Neural cell (in vitro differentiated cells): ENCODE results near the gene PHACTR3. TPM values are rescaled to one million over a fixed set of nuclear protein-coding genes. Genes with fewer than 3 reads are reported as not detected.

Experiments used
- H2AFZ ChIP-seq: fragments of 200-600, 300-800 bp; sonication (generic), shearing (Covaris generic); 2 replicates; pipeline ENCODE4 v1.6.0; 2014; ENCODE audit warnings: low read depth, mild to moderate bottlenecking, antibody characterized with exemption, low read length, moderate library complexity
- H3F3A ChIP-seq: fragments of 200-600 bp; shearing (Covaris generic); 2 replicates; pipeline ENCODE4 v1.6.1; 2016; ENCODE audit warnings: mild to moderate bottlenecking, moderate library complexity, mixed read lengths, antibody characterized with exemption, low read length; ENCODE audit not compliant: insufficient read depth, poor library complexity, severe bottlenecking
- H3K27ac ChIP-seq: fragments of 200-600, 300-800 bp; sonication (generic), shearing (Covaris generic); 2 replicates; pipeline ENCODE4 v1.5.1; 2014; ENCODE audit warnings: mild to moderate bottlenecking, low read length, moderate library complexity
- H3K27me3 ChIP-seq: fragments of 300-800, 200-600 bp; sonication (generic), shearing (Covaris generic); 2 replicates; pipeline ENCODE4 v1.6.0; 2014; ENCODE audit warnings: mild to moderate bottlenecking, low read depth, low read length, moderate library complexity; ENCODE audit not compliant: insufficient read depth
- H3K36me3 ChIP-seq: fragments of 300-800, 200-600 bp; sonication (generic), shearing (Covaris generic); 2 replicates; pipeline ENCODE4 v1.5.1; 2014; ENCODE audit warnings: mild to moderate bottlenecking, antibody characterized with exemption, low read length, moderate library complexity; ENCODE audit not compliant: insufficient read depth
- H3K4me2 ChIP-seq: fragments of 300-800, 200-600 bp; sonication (generic), shearing (Covaris generic); 2 replicates; pipeline ENCODE4 v1.6.0; 2014; ENCODE audit warnings: mild to moderate bottlenecking, low read length
- H3K4me3 ChIP-seq: fragments of 300-800, 200-600 bp; sonication (generic), shearing (Covaris generic); 2 replicates; pipeline ENCODE4 v1.5.1; 2014; ENCODE audit warnings: mild to moderate bottlenecking, low read length, moderate library complexity
- H3K79me2 ChIP-seq: fragments of 200-600 bp; shearing (Covaris generic); replicated peaks from 2 replicates; pipeline ENCODE4 v1.6.0; 2014; ENCODE audit warnings: mild to moderate bottlenecking, low read length, moderate library complexity; ENCODE audit not compliant: insufficient read depth
- H3K9ac ChIP-seq: fragments of 300-800, 200-600 bp; sonication (generic), shearing (Covaris generic); 2 replicates; pipeline ENCODE4 v1.6.1; 2016; ENCODE audit warnings: mild to moderate bottlenecking, low read length, mixed read lengths
- H3K9me2 ChIP-seq: fragments of 200-600 bp; shearing (Covaris generic); 2 replicates; pipeline ENCODE4 v1.6.1; 2016; ENCODE audit warnings: mild to moderate bottlenecking, low read length, mixed read lengths; ENCODE audit not compliant: insufficient read depth
- H3K9me3 ChIP-seq: fragments of 200-600, 300-800 bp; sonication (generic), shearing (Covaris generic); 2 replicates; pipeline ENCODE4 v1.6.1; 2016; ENCODE audit warnings: mild to moderate bottlenecking, mixed run types, low read length, moderate library complexity, mixed read lengths
- H4K20me1 ChIP-seq: fragments of 200-600 bp; shearing (Covaris generic); 2 replicates; pipeline ENCODE4 v1.6.1; 2016; ENCODE audit warnings: mild to moderate bottlenecking, mixed run types; ENCODE audit not compliant: insufficient read depth
- EP300 ChIP-seq: fragments of 450-650 bp; conservative IDR thresholded peaks from 2 replicates; pipeline ENCODE4 v1.6.1; 2014; ENCODE audit warnings: antibody characterized with exemption, mild to moderate bottlenecking, moderate library complexity; ENCODE audit not compliant: poor library complexity, severe bottlenecking
- EZH2 ChIP-seq: fragments of 200-600, 300-800 bp; shearing (Covaris generic), sonication (generic); IDR thresholded peaks from 2 replicates; pipeline ENCODE4 v1.6.1; 2014; ENCODE audit warnings: antibody characterized with exemption, low read length, borderline replicate concordance, mild to moderate bottlenecking; ENCODE audit not compliant: insufficient read depth, poor library complexity, severe bottlenecking
- MXI1 ChIP-seq: fragments of 450-650 bp; conservative IDR thresholded peaks from 2 replicates; pipeline ENCODE4 v1.6.1; 2014; ENCODE audit warnings: antibody characterized with exemption, mild to moderate bottlenecking; ENCODE audit not compliant: poor library complexity, severe bottlenecking
- POLR2AphosphoS5 ChIP-seq: IDR thresholded peaks from 2 replicates; pipeline ENCODE4 v1.6.1; 2012
- RAD21 ChIP-seq: fragments of 450-650 bp; conservative IDR thresholded peaks from 2 replicates; pipeline ENCODE4 v1.6.1; 2014; ENCODE audit warnings: antibody characterized with exemption, mild to moderate bottlenecking, moderate library complexity
- REST ChIP-seq: IDR thresholded peaks from 2 replicates; pipeline ENCODE4 v1.6.1; 2012; ENCODE audit warnings: borderline replicate concordance
- SMC3 ChIP-seq: fragments of 450-650 bp; conservative IDR thresholded peaks from 2 replicates; pipeline ENCODE4 v1.6.1; 2014; ENCODE audit warnings: antibody characterized with exemption, mild to moderate bottlenecking, moderate library complexity; ENCODE audit not compliant: poor library complexity
- TAF1 ChIP-seq: IDR thresholded peaks from 2 replicates; pipeline ENCODE4 v1.6.1; 2012; ENCODE audit warnings: low read depth
- polyA plus RNA-seq: library from polyadenylated mRNA; depleted of rRNA; stranded (reverse); fragments of >200 nt; gene quantifications from 2 replicates; pipeline ENCODE4 v1.2.3, GENCODE V29; 2014
- TF ChIP-seq, protein P1 (sequence below): fragments of 450-650 bp; IDR thresholded peaks from 2 replicates; pipeline ENCODE4 v1.5.1; 2014; ENCODE audit warnings: antibody characterized with exemption, mild to moderate bottlenecking, moderate library complexity; ENCODE audit not compliant: poor library complexity, severe bottlenecking

Gene PHACTR3
- polyA plus RNA-seq, 1 donor from 2014 or later: 1.3 TPM

DNA sequence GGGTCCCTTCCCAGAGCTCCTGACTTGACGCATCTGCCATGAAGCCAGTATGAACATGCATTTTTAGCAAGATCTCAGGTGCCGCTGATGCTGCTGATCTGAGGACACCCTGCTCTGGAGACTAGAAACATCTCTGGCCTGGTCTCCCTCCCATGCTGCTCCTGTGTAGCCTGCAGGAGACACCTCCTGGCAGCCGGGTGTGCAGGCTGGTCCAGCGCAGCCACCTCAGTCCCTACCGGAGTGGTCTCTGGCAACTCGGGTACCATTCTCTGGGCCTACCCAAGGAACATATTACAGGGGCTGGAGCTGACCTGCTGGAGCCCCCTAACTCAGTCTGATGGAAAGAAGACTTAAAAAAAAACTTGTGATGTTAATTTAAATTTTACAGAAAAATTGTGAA, 20.1 kb downstream of the PHACTR3 start:
- Histone ChIP-seq H3K9ac (no peak overlapping the region), H3K27ac (no peak overlapping the region), H3K4me2 (no peak overlapping the region)

GRCh38 chr20:59625214-59625922, 21.0 kb downstream of the PHACTR3 start:
- Histone ChIP-seq H3K36me3 (no peaks in the 10 kb centered on the region), H3K9me3 (peaks cover 3% of the 10 kb centered on the region), H2AFZ (no peak overlapping the region), H3K27me3 (no peaks in the 10 kb centered on the region), H3K4me3 (no peak overlapping the region), H4K20me1 (no peaks in the 10 kb centered on the region), H3K9me2 (no peaks in the 10 kb centered on the region), H3K4me2 (no peak overlapping the region), H3K79me2 (no peaks in the 10 kb centered on the region), H3K9ac (no peak overlapping the region), H3F3A (no peaks in the 10 kb centered on the region), H3K27ac (no peak overlapping the region)
- TF ChIP-seq EZH2: no peak
- TF ChIP-seq, protein P1, sequence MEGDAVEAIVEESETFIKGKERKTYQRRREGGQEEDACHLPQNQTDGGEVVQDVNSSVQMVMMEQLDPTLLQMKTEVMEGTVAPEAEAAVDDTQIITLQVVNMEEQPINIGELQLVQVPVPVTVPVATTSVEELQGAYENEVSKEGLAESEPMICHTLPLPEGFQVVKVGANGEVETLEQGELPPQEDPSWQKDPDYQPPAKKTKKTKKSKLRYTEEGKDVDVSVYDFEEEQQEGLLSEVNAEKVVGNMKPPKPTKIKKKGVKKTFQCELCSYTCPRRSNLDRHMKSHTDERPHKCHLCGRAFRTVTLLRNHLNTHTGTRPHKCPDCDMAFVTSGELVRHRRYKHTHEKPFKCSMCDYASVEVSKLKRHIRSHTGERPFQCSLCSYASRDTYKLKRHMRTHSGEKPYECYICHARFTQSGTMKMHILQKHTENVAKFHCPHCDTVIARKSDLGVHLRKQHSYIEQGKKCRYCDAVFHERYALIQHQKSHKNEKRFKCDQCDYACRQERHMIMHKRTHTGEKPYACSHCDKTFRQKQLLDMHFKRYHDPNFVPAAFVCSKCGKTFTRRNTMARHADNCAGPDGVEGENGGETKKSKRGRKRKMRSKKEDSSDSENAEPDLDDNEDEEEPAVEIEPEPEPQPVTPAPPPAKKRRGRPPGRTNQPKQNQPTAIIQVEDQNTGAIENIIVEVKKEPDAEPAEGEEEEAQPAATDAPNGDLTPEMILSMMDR: no peak
- no peak for TF ChIP-seq MXI1
- TF ChIP-seq TAF1: no peak
- TF ChIP-seq EP300: no peak
- TF ChIP-seq RAD21: no peak
- no peak for TF ChIP-seq POLR2AphosphoS5

More for the DNA sequence above, 20.1 kb downstream of the PHACTR3 start:
- H3K79me2 ChIP-seq: no peaks in the 10 kb centered on the region
- H3K27me3 ChIP-seq: no peaks in the 10 kb centered on the region
- H3F3A ChIP-seq: no peaks in the 10 kb centered on the region
- no peaks in the 10 kb centered on the region for H3K9me2 ChIP-seq
- H3K9me3 ChIP-seq: peaks cover 3% of the 10 kb centered on the region
- H4K20me1 ChIP-seq: no peaks in the 10 kb centered on the region
- no peaks in the 10 kb centered on the region for H3K36me3 ChIP-seq
- no peak overlapping the region for H3K4me3 ChIP-seq
- TF ChIP-seq EP300: no peak
- no peak for TF ChIP-seq TAF1
- no peak for TF ChIP-seq POLR2AphosphoS5
- no peak for TF ChIP-seq REST
- TF ChIP-seq MXI1: no peak
- no peak for TF ChIP-seq RAD21
- no peak for TF ChIP-seq EZH2
- TF ChIP-seq, protein P1: no peak
- no peak for TF ChIP-seq SMC3
- H2AFZ ChIP-seq: no peak overlapping the region
